HG03060 (cell line): ENCODE measurements around the gene ARID1A.
"Not testable (repeated sequence)": the region's sequence is repeated elsewhere in the genome, so short reads cannot be mapped to it uniquely, and the experiment has no call there.

ENCODE experiments used
- ATAC-seq: cut with Tn5 transposase; IDR thresholded peaks from one replicate; pipeline ENCODE4 v1.9.1; 2021; ENCODE audit warnings: low read depth, moderate number of reproducible peaks; ENCODE audit not compliant: unreplicated experiment

The ARID1A gene

GRCh38 chr1:26695356-26696118 is at the start of gene ARID1A:
ARID1A (plus strand) TSS chr1:26696015; CDS start chr1:26696404, 389 bp downstream.
- ATAC-seq: peak; percentile 29

GRCh38 chr1:26664802-26665201 is 31.0 kb upstream of the ARID1A start:
- ATAC-seq: no peak

- ATAC-seq: no peak
These were observed 29.0 kb upstream of the ARID1A start for GRCh38 chr1:26666855-26667254.

GRCh38 chr1:26668106-26668786 is 27.6 kb upstream of the ARID1A start:
- not testable (repeated sequence) for ATAC-seq

- peak; percentile 72 for ATAC-seq
These were observed 18.3 kb upstream of the ARID1A start for GRCh38 chr1:26677306-26678115.

GRCh38 chr1:26684763-26685508 is 10.9 kb upstream of the ARID1A start:
- no peak for ATAC-seq

GRCh38 chr1:26686795-26687194 is 9.0 kb upstream of the ARID1A start:
- no peak for ATAC-seq

GRCh38 chr1:26689504-26689903 is 6.3 kb upstream of the ARID1A start:
- no peak for ATAC-seq

- ATAC-seq: no peak
These were observed 5.7 kb upstream of the ARID1A start for GRCh38 chr1:26690157-26690556.

- no peak for ATAC-seq
These were observed 5.2 kb upstream of the ARID1A start for GRCh38 chr1:26690576-26691031.

- ATAC-seq: no peak
These were observed 3.5 kb upstream of the ARID1A start for GRCh38 chr1:26692211-26692792.

GRCh38 chr1:26692793-26693490 is 2.9 kb upstream of the ARID1A start:
- ATAC-seq: peak; percentile 38

GRCh38 chr1:26693599-26694572 is 1.9 kb upstream of the ARID1A start:
- no peak for ATAC-seq

- ATAC-seq: no peak
These were observed 1.0 kb upstream of the ARID1A start for GRCh38 chr1:26694638-26695355.

GRCh38 chr1:26696119-26696653 is 371 bp downstream of the ARID1A start:
- ATAC-seq: no peak

- ATAC-seq: no peak
These were observed 1.0 kb downstream of the ARID1A start for GRCh38 chr1:26696654-26697430.
